Adrenal gland (tissue), 5 donors: ENCODE data around the gene KRT5.

Experiments used
- CTCF ChIP-seq, 6 experiments: fragments of 450-650 bp in 4 of 6; fragments of 200-600 bp in 2 of 6; sonication (generic) in 1 of 6; IDR thresholded peaks; 1 replicate in 5 of 6; 2 replicates in 1 of 6; pipeline versions ENCODE4 v1.5.1 to v1.8.0; 2016 to 2021; ENCODE audit warnings: antibody characterized with exemption in 6 of 6, mild to moderate bottlenecking in 2 of 6, moderate library complexity in 1 of 6
- POLR2A ChIP-seq, 2 donors: fragments of 450-650 bp; IDR thresholded peaks; one replicate each; pipeline ENCODE4 v1.6.1; 2017; ENCODE audit warnings: antibody characterized with exemption in 2 of 2, mild to moderate bottlenecking in 2 of 2, moderate library complexity in 1 of 2
- donor health status: DM: no; HTN: no; CAD: no.

DNA sequence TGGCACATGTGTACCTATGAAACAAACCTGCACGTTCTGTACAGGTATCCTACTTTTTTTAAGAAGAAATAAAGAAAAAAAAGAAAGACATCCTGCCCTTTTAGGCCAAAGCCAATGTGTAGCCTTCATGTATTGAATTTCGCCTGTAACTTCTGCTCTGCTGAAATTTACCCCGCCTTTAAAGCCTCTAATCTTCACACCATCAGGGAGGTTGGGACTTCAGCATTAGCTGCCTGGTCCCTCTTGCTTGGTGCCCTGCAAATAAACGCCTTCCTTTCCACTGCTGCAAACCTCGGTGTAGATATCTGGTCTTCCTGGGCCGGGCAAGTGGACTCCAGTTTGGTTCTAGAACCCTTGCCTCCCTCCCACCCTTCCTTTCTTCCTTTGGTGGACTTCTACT is 35.4 kb upstream of the KRT5 start:
- no peak for TF ChIP-seq CTCF (IDR thresholded peaks at IDR 0.05)
- no peak for TF ChIP-seq POLR2A (IDR thresholded peaks at IDR 0.05)
